NB4 (cell line): ENCODE results near the gene VGLL4.

Source experiments
- DNase-seq: peaks from one replicate; pipeline ENCODE4 v3.0.0; 2010; ENCODE audit warnings: low read depth
- H3K4me3 ChIP-seq: one replicate; pipeline ENCODE4 v1.5.1; 2011; ENCODE audit warnings: mild to moderate bottlenecking, low read depth, low read length, moderate library complexity
- MYC ChIP-seq: IDR thresholded peaks from 2 replicates; pipeline ENCODE4 v1.6.1; 2011; ENCODE audit warnings: low read depth, low read length
- POLR2A ChIP-seq: IDR thresholded peaks from 2 replicates; pipeline ENCODE4 v1.6.1; 2011; ENCODE audit warnings: mild to moderate bottlenecking; ENCODE audit not compliant: insufficient read length; ENCODE audit errors: extremely low read depth
- TF ChIP-seq, protein P1 (sequence below): IDR thresholded peaks from 2 replicates; pipeline ENCODE4 v1.6.1; 2011; ENCODE audit warnings: low read depth, low read length
- TF ChIP-seq, protein P2 (sequence below): IDR thresholded peaks from one replicate; pipeline ENCODE4 v1.5.1; 2012; ENCODE audit warnings: low read depth, low read length

Gene VGLL4

DNA sequence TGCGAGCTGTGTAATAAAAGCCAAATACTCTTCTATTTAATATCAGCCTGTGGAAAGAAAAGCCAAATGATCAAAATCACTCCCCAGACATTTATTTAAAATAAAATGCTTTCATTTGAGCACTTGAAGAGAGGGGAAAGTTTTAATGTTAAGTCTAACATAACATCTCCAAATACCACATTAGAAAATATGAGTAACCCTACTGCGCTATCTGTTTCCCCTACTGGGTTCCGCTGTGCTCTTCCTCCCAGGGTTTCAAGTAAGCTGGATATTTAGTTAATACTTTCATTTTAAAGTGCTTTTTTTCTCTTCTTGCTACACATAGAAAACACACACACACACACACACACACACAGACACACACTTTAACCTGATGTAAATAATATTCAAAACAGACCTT is 6.7 kb upstream of the VGLL4 start:
- DNase-seq, result no peak
- H3K4me3 ChIP-seq, result no peak overlapping the region
- TF ChIP-seq MYC (no peak), POLR2A (no peak)
- TF ChIP-seq, protein P1, sequence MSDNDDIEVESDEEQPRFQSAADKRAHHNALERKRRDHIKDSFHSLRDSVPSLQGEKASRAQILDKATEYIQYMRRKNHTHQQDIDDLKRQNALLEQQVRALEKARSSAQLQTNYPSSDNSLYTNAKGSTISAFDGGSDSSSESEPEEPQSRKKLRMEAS, result no peak
- TF ChIP-seq, protein P2, sequence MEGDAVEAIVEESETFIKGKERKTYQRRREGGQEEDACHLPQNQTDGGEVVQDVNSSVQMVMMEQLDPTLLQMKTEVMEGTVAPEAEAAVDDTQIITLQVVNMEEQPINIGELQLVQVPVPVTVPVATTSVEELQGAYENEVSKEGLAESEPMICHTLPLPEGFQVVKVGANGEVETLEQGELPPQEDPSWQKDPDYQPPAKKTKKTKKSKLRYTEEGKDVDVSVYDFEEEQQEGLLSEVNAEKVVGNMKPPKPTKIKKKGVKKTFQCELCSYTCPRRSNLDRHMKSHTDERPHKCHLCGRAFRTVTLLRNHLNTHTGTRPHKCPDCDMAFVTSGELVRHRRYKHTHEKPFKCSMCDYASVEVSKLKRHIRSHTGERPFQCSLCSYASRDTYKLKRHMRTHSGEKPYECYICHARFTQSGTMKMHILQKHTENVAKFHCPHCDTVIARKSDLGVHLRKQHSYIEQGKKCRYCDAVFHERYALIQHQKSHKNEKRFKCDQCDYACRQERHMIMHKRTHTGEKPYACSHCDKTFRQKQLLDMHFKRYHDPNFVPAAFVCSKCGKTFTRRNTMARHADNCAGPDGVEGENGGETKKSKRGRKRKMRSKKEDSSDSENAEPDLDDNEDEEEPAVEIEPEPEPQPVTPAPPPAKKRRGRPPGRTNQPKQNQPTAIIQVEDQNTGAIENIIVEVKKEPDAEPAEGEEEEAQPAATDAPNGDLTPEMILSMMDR, result no peak

DNA sequence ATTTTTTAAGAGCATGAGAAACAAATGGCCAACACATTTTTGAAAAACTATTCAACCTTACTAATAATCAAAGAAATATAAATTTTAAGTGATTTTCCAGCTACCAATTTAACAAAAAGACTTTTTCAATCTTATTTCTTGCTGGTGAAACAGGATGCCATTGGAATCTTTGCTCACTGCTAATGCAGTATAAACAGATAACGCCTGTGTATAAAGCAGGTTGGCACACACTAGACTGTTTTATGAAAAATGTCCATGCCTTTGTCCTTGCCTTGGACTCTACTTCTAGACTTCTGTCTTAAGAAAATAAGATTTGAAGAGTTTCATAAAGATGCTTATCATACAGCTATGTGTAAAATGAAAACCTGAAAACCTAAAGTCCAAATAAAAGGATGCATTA is 5.0 kb upstream of the VGLL4 start:
- TF ChIP-seq MYC (no peak), POLR2A (no peak)
- TF ChIP-seq, protein P2, result no peak
- TF ChIP-seq, protein P1, result no peak
- no peak overlapping the region for H3K4me3 ChIP-seq
- no peak for DNase-seq

DNA sequence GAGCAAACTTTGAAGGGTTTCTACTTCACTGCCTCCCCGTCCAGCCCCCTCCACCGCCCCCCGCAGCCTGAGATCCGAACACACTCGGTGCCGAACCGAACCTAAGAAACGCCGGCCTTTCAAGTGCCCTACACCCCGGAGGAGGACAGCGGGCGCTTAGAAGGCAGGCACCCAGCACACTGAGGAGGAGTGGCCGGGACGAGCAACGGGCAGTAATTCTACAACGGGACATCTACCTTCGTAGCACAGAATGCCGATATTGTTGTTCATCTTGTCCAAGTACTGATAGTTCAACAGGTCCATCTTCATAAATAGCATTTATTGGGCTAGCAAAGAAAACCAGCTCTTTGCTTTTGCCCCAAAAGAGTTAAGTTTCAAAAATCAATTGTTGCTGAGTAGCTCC is 513 bp downstream of the VGLL4 start:
- TF ChIP-seq, protein P1, result no peak
- 0 out of 2 replicates have a peak, but pooled peaks have one; percentile 0 for TF ChIP-seq MYC
- DNase-seq, result peak; percentile 68
- H3K4me3 ChIP-seq, result peak overlapping the region; percentile 95

DNA sequence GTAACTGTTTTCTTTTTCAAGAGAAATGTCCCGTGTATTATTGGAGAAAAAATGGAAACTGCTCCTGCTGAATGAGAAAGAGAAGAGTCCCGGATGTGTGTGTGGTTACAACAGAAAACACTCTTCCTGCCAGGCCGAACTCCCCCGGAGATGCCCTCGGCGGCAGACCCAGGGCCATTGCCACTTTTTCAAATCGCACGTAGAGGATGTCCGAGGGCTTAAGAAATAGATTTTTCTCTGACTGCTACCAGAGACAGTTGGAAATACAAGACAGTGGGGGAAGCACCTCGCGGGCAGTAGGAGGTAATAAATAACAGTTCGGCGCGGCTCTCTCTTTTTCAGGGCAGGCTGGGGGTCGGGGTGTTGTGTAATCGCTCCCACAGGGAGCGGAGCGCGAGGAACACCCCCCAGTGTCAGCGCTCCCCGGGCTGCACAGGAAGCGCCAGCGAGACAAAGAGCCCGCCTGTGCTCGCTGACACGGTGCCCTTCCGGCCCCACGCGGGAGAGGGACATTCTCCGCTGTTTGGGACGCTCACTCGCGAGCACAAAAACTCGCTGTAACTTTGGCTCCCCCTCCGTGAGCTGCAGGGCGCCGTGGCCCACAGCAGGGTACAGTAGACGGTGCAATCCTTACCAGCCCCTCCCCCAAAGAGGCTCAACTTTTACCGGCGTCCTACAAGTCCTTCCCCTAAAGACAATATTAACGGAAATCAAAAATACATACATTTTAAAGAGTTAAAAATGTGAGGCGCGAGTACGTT is 1.1 kb downstream of the VGLL4 start:
- H3K4me3 ChIP-seq, result peak overlapping the region; percentile 95
- TF ChIP-seq MYC (peak; percentile 70), POLR2A (peak; percentile 53)
- TF ChIP-seq, protein P2, result no peak
- TF ChIP-seq, protein P1, result no peak
- DNase-seq, result peak; percentile 92

DNA sequence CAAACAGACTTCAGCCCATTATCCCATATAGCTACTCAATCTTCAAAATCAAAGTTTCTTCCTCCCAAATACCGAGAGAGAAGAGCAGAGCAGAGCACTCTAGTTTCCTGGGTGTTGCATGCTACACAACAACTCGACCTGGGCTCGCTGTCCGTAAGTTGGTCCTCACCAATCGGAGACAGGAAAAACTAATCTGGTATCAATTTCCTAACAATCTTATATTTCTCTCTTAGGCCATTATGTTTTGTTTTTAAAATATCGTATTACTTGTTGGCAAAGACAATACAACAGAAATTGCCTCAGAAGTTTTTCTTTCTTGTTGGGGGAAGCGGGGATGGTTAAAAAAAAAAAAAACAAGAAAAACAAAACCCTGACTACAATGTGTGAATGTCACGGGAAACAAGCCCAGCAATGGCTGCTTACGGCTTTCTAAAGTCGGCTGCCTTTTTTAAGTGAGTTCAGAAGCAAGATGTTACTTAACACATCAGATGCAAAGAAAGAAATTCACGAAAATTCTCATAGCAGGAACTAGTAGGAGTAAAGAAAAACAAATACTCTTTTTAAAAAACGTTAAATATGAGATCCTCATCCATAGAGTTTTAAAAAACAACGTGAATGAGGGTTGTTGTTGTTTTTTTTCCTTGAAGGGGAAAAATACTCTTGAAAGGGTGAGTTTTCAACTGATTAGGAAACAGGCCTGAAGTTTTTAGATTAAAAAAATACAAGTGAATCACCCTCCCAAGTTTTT is 1.9 kb downstream of the VGLL4 start:
- peak overlapping the region; percentile 95 for H3K4me3 ChIP-seq
- TF ChIP-seq POLR2A, result no peak
- TF ChIP-seq, protein P1, result no peak
- DNase-seq, result peak; percentile 56

DNA sequence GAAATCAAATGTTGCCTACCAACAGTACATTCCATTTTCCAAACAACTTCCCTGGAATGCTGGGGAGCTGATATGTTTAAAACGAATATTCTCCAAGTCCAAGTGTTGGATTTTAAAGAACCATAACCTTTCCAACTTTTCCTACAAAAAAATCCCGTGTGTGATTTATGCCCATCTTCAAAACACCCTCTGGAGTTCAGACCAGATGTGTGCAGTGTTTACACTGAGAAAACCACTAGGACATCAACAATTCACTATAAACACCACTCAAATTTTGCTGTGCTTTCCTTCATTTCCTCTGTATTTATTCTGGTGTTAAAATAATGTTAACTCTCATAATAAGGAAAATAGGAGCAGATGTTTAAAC is 2.4 kb downstream of the VGLL4 start:
- no peak for TF ChIP-seq POLR2A
- TF ChIP-seq, protein P1, result no peak
- TF ChIP-seq, protein P2, result no peak
- no peak for TF ChIP-seq MYC
- no peak for DNase-seq
- H3K4me3 ChIP-seq, result peak overlapping the region; percentile 95
